Limb (tissue), 2 donors: ENCODE measurements around the gene SIGLEC10.
"Not testable (repeated sequence)": the region's sequence is repeated elsewhere in the genome, so short reads cannot be mapped to it uniquely, and the experiment has no call there.

Experiments used
- DNase-seq, 2 donors: peaks; one replicate each; pipeline ENCODE4 v3.0.0-alpha.2; 2016; ENCODE audit errors: extremely low spot score in 2 of 2

SIGLEC10 gene, protein sequence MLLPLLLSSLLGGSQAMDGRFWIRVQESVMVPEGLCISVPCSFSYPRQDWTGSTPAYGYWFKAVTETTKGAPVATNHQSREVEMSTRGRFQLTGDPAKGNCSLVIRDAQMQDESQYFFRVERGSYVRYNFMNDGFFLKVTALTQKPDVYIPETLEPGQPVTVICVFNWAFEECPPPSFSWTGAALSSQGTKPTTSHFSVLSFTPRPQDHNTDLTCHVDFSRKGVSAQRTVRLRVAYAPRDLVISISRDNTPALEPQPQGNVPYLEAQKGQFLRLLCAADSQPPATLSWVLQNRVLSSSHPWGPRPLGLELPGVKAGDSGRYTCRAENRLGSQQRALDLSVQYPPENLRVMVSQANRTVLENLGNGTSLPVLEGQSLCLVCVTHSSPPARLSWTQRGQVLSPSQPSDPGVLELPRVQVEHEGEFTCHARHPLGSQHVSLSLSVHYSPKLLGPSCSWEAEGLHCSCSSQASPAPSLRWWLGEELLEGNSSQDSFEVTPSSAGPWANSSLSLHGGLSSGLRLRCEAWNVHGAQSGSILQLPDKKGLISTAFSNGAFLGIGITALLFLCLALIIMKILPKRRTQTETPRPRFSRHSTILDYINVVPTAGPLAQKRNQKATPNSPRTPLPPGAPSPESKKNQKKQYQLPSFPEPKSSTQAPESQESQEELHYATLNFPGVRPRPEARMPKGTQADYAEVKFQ

GRCh38 chr19:51417107-51417809 is at the start of gene SIGLEC10:
Gene SIGLEC10, minus strand, starts transcription at chr19:51417642. Its CDS starts 61 bp downstream, at chr19:51417581.
- no peak for DNase-seq

DNA sequence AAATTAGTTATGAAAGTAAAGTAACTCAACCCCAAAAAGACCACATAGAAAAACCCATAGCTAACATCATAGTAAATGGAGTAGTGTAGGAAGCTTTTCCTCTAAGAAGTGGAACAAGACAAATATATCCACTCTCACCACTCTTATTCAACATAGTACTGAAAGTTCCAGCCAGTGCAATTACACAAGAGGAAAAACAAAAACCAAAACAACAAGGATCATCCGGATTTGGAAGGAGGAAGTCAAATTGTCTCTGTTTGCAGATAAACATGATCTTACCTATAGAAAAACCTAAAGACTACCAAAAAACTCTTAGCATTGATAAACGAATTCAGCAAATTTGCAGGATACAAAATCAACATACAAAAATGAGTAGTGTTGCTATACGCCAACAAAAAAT is 49.3 kb upstream of the SIGLEC10 start:
- no peak for DNase-seq

DNA sequence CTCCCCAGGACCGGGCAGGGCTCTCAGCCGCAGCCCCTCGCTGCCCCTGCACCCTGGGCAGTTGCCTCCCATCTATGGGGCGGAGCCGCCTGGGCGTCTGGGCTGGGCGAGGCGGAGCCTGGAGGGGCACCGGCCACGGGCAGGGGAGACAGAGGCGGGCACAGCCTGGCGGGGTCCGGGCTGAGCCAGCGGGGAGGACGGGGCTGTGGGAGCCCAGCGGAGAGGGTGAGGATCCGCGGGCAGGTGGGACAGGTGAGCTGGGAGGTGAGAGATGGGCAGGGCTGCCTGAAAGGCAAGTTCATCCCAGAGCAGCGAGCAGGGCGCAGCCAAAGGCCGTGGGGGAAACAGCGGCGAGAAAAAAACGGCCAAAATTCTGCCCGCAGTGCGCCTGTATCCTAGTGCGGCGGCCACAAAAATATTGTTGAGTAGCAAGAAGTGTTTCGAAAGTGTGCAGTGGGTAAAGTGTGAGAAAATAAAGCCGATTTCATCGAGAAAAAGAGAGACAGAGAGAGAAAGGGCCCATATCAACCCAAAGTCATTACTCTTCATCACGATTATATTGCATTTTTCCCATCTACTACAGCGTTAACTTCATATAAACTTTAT is 46.6 kb upstream of the SIGLEC10 start:
- not testable (repeated sequence) for DNase-seq

DNA sequence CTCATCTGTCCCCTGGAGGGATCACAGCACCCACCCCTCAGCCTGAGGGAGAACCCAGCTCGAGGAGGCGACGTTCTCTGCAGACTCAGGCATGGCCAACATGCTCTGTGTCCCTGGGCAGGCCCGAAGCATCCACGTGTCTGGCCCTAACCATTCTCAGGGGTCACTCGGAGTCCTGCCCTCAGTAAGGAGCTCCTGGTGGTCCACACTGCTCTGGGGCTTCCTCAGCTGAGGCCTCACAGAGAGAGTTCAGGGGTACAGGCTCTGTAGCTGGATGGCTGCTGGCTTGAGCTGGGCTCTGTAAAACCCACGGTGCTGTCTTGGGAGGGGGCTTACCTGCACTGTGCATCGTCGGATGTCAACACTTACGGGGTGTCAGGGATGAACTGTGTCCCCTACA is 45.2 kb upstream of the SIGLEC10 start:
- DNase-seq, result no peak

DNA sequence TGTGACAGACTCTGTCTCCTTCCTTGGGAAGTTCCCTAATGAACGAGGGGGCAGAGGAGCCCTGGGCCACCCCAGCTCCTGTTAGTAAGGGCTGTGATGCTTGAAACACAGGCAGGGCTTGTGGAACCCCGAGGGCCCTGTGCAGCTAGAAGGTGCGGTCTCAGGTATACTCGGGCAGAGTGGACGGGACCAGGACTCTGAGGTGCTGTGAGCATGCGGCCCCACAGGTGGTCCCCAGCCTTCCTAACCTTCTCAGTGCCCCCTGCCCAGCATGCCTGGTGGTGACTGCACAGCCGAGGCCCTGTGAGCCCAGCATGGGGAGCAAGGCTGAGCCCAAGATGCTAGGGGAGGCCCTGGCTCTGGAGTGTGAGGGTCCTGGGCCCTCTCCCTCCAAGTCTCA is 44.8 kb upstream of the SIGLEC10 start:
- no peak for DNase-seq

DNA sequence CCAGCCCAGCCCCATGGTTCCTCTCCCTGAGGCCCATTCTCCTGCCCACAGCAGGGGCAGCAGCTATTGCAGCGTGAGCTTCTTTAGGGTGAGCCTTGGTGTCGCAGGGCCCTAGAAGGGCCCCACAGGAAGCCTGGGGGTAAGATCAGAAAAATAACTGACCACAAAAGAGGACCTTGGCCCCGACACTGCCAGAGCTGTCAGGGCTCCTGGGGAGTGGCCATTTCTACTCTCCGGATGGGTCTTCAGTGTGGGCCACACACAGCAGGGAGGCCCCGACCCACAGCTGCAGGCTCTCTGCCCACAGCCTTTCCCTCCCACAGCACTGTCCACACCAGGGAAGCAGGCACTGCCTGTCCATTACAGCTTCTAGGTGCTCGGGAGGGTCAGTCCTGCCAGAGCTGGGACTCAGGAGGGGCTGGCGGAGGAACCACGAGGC is 44.3 kb upstream of the SIGLEC10 start:
- DNase-seq, result no peak

DNA sequence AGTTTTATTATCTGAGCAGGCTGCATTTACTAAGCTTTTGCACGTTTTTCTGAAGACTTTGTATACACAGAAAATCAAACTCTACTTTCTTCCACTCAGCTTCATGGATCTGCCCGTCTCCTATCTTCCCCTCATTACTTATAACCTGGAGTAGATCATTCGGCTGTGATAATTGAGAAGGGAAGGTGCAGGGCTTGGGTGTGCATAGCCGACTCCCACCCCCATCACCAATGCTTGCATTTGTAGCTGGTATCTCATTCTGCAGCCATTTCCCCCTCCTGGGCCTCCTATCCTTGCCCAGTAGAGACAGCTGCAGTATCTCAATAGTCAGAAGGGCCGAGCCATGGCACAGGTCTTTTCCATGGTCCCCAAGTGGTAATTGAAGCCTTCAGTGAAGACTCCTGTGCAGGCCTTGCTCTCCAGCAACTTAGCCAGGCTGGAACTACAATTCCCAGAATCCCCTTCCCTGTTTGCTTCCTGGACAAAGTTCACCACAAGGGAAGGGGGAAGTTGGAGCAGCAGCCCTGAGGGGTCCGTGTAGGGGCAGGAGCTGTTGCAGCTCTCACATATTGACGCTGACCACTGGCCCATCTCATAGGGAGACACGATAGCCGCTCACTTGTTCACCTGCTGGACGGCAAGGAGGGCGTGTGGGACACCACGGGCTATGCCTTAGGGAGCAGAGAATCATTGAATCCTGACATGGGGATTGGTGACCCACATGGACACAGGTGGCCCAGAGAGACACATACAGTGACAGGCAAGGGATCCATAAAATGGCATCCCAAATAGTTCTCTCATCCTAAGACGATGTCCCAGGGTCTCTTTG is 42.9 kb upstream of the SIGLEC10 start:
- no peak for DNase-seq

GRCh38 chr19:51458899-51459505 is 41.6 kb upstream of the SIGLEC10 start:
- no peak for DNase-seq

GRCh38 chr19:51458051-51458645 is 40.7 kb upstream of the SIGLEC10 start, which contains the start of gene SIGLEC8:
Gene SIGLEC8, minus strand, starts transcription at chr19:51458454. Its CDS starts 67 bp downstream, at chr19:51458387.
- DNase-seq, result no peak

- no peak for DNase-seq
Measured at GRCh38 chr19:51457351-51458013, 40.0 kb upstream of the SIGLEC10 start.

- DNase-seq, result no peak
Measured at GRCh38 chr19:51456541-51457290, 39.3 kb upstream of the SIGLEC10 start.

- DNase-seq, result no peak
Measured at GRCh38 chr19:51450730-51451307, 33.4 kb upstream of the SIGLEC10 start.

DNA sequence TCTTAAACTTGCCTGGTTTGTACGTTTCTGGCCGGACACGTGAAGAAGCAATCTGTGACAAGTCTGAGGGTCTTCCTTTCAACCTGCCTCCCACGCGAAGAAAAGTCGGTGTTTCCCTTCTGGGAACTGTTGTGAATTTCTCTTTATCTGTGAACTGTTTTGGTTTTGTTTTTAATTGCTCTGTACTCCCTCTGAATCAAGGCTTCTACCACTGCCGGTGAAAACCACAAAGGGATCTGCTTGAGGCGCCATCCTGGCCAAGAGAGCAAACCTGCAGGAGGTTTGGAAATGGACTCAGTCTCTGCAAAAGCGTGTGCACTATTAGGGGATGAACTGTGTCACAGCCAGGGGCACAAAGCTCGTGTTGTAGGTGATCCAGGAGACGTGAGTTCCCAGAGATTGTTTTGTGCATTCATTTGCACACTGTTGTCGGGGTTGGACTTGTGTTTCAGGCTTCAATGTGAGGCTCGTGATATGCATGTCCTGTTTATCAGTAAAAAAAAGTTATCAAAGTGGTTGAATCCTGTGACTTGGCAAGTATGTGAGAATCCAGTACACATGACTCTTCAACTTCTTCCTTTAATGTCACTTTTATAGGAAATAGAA is 31.1 kb upstream of the SIGLEC10 start:
- no peak for DNase-seq

- no peak for DNase-seq
Measured at GRCh38 chr19:51448011-51448410, 30.6 kb upstream of the SIGLEC10 start.

GRCh38 chr19:51447510-51447909 is 30.1 kb upstream of the SIGLEC10 start:
- DNase-seq, result not testable (repeated sequence)

- DNase-seq, result no peak
Measured at GRCh38 chr19:51441410-51442390, 24.3 kb upstream of the SIGLEC10 start.
